ENCODE results near the gene FNDC3B. TPM values are rescaled to one million over a fixed set of nuclear protein-coding genes. Genes with fewer than 3 reads are reported as not detected.

FNDC3B gene
- total and polyA plus RNA-seq, 2 donors (not counting 1 experiment from before 2014, with no cell fraction given), result 1.2 to 9.2 TPM

- Histone ChIP-seq H3K4me1 (ENCODE audit: control insufficient read depth in 2 of 2, insufficient read depth in 2 of 2, low read length in 2 of 2) (no peaks in the 10 kb centered on the region), H3K9me3 (ENCODE audit: control extremely low read depth in 1 of 3, control insufficient read depth in 2 of 3, insufficient read depth in 1 of 3, low read length in 2 of 3) (no peaks in the 10 kb centered on the region), H4K20me1 (ENCODE audit: control insufficient read depth, insufficient read depth, low read length, poor library complexity, severe bottlenecking) (no peaks in the 10 kb centered on the region), H3K27ac (ENCODE audit: low read length in 2 of 2) (no peak overlapping the region), H3K9ac (ENCODE audit: low read length) (no peak overlapping the region), H3K79me2 (ENCODE audit: control insufficient read depth, insufficient read depth, low read length) (no peaks in the 10 kb centered on the region), H3K27me3 (replicated peaks in 1 of 4; ENCODE audit: control extremely low read depth in 1 of 4, control insufficient read depth in 3 of 4, insufficient read depth in 4 of 4, low read length in 3 of 4) (peaks cover 0 to 25% (median 7%) of the 10 kb centered on the region in 4 experiments), H3K4me2 (replicated peaks; ENCODE audit: low read depth, low read length, poor library complexity, severe bottlenecking) (no peak overlapping the region), H3K4me3 (ENCODE audit: control extremely low read depth in 1 of 5, extremely low read depth in 1 of 5, insufficient read depth in 1 of 5, low read depth in 2 of 5, low read length in 4 of 5) (no peak overlapping the region), H3K36me3 (replicated peaks in 1 of 2; ENCODE audit: control extremely low read depth in 1 of 2, control insufficient read depth in 1 of 2, extremely low read depth in 1 of 2, insufficient read depth in 2 of 2, low read length in 1 of 2) (no peaks in the 10 kb centered on the region), H2AFZ (ENCODE audit: insufficient read depth, low read depth, low read length, poor library complexity, severe bottlenecking) (no peak overlapping the region)
- Mint-ChIP-seq H3K9me3 (ENCODE audit: insufficient read depth) (no peaks in the 10 kb centered on the region), H3K4me3 (no peak overlapping the region), H3K27me3 (peaks cover 14% of the 10 kb centered on the region), H3K4me1 (no peaks in the 10 kb centered on the region), H3K27ac (no peak overlapping the region)
- no peak for ATAC-seq (ENCODE audit: low read depth)
- 96% methylated on average over 4 of the region's 6 CpGs for WGBS (ENCODE audit: insufficient coverage)
- TF ChIP-seq, protein P1, sequence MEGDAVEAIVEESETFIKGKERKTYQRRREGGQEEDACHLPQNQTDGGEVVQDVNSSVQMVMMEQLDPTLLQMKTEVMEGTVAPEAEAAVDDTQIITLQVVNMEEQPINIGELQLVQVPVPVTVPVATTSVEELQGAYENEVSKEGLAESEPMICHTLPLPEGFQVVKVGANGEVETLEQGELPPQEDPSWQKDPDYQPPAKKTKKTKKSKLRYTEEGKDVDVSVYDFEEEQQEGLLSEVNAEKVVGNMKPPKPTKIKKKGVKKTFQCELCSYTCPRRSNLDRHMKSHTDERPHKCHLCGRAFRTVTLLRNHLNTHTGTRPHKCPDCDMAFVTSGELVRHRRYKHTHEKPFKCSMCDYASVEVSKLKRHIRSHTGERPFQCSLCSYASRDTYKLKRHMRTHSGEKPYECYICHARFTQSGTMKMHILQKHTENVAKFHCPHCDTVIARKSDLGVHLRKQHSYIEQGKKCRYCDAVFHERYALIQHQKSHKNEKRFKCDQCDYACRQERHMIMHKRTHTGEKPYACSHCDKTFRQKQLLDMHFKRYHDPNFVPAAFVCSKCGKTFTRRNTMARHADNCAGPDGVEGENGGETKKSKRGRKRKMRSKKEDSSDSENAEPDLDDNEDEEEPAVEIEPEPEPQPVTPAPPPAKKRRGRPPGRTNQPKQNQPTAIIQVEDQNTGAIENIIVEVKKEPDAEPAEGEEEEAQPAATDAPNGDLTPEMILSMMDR (IDR thresholded peaks at IDR 0.05), result no peak
- TF ChIP-seq EZH2 (IDR thresholded peaks at IDR 0.05; ENCODE audit: borderline replicate concordance, insufficient read depth, low read depth, low read length, poor library complexity, severe bottlenecking), result no peak
- CTCF ChIA-PET, result no interaction called here
- intact Hi-C loops (cut with micrococcal nuclease), result no loop called here
- DNase-seq, result no peak
- POLR2A ChIA-PET, result no interaction called here
Observed at GRCh38 chr3:172070269-172070668, 30.9 kb downstream of the FNDC3B start.

DNA sequence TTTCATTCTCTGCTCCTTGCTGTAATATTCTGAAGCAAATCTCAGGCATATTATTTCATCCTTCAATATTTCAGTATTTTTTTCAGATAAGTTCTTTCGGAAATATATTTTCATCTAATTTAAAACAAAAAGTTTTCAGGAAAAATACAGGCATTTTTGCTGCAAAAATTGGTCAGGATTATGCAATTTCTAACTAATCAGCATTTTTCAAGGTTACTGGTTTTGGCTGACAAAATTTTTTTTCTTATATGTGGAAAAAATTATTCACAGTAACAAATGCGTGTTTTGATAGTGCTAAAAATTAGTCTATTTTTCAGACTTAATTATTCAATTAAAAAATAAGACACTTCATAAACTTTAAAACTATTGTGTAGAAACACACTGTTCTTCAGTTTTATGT is 31.4 kb downstream of the FNDC3B start:
- H3K27me3 Mint-ChIP-seq, result peaks cover 14% of the 10 kb centered on the region
- H2AFZ ChIP-seq (ENCODE audit: insufficient read depth, low read depth, low read length, poor library complexity, severe bottlenecking), result no peak overlapping the region
- H3K4me1 ChIP-seq (ENCODE audit: control insufficient read depth in 2 of 2, insufficient read depth in 2 of 2, low read length in 2 of 2), result no peaks in the 10 kb centered on the region
- H3K79me2 ChIP-seq (ENCODE audit: control insufficient read depth, insufficient read depth, low read length), result no peaks in the 10 kb centered on the region
- no peak overlapping the region for H3K4me2 ChIP-seq (replicated peaks; ENCODE audit: low read depth, low read length, poor library complexity, severe bottlenecking)
- H3K4me1 Mint-ChIP-seq, result no peaks in the 10 kb centered on the region
- no peak for TF ChIP-seq EZH2 (IDR thresholded peaks at IDR 0.05; ENCODE audit: borderline replicate concordance, insufficient read depth, low read depth, low read length, poor library complexity, severe bottlenecking)
- TF ChIP-seq, protein P1 (IDR thresholded peaks at IDR 0.05), result no peak
- POLR2A ChIA-PET, result no interaction called here
- H3K9ac ChIP-seq (ENCODE audit: low read length), result no peak overlapping the region
- no CpG with 5 or more reads among the region's 2 CpGs for WGBS (ENCODE audit: insufficient coverage)
- H3K27me3 ChIP-seq (replicated peaks in 1 of 4; ENCODE audit: control extremely low read depth in 1 of 4, control insufficient read depth in 3 of 4, insufficient read depth in 4 of 4, low read length in 3 of 4), result peaks cover 0 to 24% (median 7%) of the 10 kb centered on the region in 4 experiments
- DNase-seq (no peak), ATAC-seq (ENCODE audit: low read depth) (no peak)
- H3K4me3 Mint-ChIP-seq, result no peak overlapping the region
- intact Hi-C loops (cut with micrococcal nuclease), result no loop called here
- no peaks in the 10 kb centered on the region for H4K20me1 ChIP-seq (ENCODE audit: control insufficient read depth, insufficient read depth, low read length, poor library complexity, severe bottlenecking)
- no peak overlapping the region for H3K27ac Mint-ChIP-seq
- H3K9me3 ChIP-seq (ENCODE audit: control extremely low read depth in 1 of 3, control insufficient read depth in 2 of 3, insufficient read depth in 1 of 3, low read length in 2 of 3), result no peaks in the 10 kb centered on the region
- H3K9me3 Mint-ChIP-seq (ENCODE audit: insufficient read depth), result no peaks in the 10 kb centered on the region
- H3K4me3 ChIP-seq (ENCODE audit: control extremely low read depth in 1 of 5, extremely low read depth in 1 of 5, insufficient read depth in 1 of 5, low read depth in 2 of 5, low read length in 4 of 5), result no peak overlapping the region
- no peaks in the 10 kb centered on the region for H3K36me3 ChIP-seq (replicated peaks in 1 of 2; ENCODE audit: control extremely low read depth in 1 of 2, control insufficient read depth in 1 of 2, extremely low read depth in 1 of 2, insufficient read depth in 2 of 2, low read length in 1 of 2)
- no peak overlapping the region for H3K27ac ChIP-seq (ENCODE audit: low read length in 2 of 2)
- CTCF ChIA-PET, result no interaction called here

All from B cell (primary cell).